Measurements from ENCODE around the gene COL4A2.

Gene COL4A2

DNA sequence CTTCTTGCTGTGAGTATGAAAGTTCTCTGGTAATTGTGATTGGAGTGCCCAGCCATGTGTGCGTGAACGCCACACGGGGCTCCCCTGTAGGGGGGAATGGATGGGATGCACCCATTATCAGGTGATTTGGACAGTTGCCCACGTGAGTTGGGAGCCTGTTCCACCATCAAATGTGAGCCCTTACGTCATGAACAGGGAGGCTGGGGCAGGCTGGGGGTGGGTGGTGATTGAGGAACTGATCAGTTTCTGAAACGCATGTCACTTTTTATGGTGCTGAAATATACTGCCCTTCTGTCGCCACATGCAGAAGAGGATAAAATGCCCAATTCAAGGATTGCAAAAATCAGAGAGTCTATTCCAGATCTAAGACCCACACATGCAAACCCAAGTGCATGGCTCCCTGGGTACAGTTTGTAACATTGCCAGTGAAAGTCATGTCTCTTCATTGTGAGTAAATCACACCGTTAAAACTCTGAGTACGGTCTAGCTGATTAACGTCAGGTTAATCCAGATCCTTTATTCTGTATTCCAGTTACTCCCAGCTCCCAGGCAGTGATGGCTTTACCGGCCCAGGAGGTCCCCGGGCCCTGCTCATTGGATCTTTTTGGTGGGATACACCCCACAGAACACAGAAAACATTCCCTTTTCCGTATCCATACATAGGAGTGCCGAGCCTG lies 164.2 kb downstream of the COL4A2 start:
- no peak overlapping the region for H3K27ac ChIP-seq
- TF ChIP-seq, protein P1, sequence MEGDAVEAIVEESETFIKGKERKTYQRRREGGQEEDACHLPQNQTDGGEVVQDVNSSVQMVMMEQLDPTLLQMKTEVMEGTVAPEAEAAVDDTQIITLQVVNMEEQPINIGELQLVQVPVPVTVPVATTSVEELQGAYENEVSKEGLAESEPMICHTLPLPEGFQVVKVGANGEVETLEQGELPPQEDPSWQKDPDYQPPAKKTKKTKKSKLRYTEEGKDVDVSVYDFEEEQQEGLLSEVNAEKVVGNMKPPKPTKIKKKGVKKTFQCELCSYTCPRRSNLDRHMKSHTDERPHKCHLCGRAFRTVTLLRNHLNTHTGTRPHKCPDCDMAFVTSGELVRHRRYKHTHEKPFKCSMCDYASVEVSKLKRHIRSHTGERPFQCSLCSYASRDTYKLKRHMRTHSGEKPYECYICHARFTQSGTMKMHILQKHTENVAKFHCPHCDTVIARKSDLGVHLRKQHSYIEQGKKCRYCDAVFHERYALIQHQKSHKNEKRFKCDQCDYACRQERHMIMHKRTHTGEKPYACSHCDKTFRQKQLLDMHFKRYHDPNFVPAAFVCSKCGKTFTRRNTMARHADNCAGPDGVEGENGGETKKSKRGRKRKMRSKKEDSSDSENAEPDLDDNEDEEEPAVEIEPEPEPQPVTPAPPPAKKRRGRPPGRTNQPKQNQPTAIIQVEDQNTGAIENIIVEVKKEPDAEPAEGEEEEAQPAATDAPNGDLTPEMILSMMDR (conservative IDR thresholded peaks at IDR 0.05; ENCODE audit: low read depth), result no peak
- DNase-seq (ENCODE audit: low spot score), result no peak
- CTCF ChIA-PET, result no interaction called here
- POLR2A ChIA-PET (ENCODE audit: low non-redundant PET), result interaction anchor here (0.6 kb wide), 1 partner anchor 64 kb away, joined by 3 read pairs; no protein-coding TSS in a partner anchor

DNA sequence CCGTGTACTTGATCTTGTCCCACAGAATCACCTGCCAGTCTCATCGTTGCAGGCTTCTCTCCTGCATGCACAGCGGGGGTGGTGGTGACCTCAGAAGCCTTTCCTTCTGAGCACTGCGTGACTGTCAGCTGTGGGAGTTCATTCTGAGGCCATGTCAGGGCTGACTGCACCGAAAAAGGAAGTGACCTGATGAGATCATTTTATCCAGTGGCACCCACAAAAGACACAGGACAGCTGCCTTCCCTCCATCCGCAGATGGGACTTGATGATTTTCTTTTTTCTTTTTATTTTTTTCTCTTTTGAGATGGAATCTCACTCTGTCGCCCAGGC lies 164.7 kb downstream of the COL4A2 start:
- ChIA-PET CTCF (no interaction called here), POLR2A (ENCODE audit: low non-redundant PET) (interaction anchor here (0.6 kb wide), 1 partner anchor 64 kb away, joined by 3 read pairs; no protein-coding TSS in a partner anchor)
- H3K27ac ChIP-seq, result no peak overlapping the region
- TF ChIP-seq, protein P1 (conservative IDR thresholded peaks at IDR 0.05; ENCODE audit: low read depth), result no peak
- no peak for DNase-seq (ENCODE audit: low spot score)

DNA sequence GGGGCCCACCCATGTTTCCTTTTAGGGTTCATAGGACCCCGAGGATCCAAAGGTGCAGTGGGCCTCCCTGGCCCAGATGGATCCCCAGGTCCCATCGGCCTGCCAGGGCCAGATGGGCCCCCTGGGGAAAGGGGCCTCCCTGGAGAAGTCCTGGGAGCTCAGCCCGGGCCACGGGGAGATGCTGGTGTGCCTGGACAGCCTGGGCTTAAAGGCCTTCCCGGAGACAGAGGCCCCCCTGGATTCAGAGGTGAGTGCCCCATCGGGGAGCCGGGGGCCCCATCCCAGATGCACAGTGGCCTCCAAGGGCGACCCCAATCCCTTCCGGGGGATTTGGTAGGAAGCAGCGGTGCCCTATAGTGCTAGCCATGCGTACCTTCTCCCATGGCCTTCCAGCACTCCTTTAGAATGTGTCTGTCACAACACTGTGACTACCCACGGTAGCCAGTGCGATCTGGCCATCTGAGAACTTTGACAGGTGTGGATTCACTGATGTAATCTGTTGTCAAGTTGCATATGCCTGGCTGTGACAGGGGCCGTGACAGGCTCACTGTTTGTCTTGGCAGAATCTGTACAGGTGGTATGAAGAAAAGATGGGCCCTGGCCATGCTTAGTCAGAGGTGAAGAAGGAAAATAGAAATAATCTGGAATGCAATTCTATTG lies 165.9 kb downstream of the COL4A2 start:
- CTCF ChIA-PET, result no interaction called here
- POLR2A ChIA-PET (ENCODE audit: low non-redundant PET), result no interaction called here
- TF ChIP-seq, protein P1 (conservative IDR thresholded peaks at IDR 0.05; ENCODE audit: low read depth), result no peak
- no peak for DNase-seq (ENCODE audit: low spot score)
- H3K27ac ChIP-seq, result no peak overlapping the region

DNA sequence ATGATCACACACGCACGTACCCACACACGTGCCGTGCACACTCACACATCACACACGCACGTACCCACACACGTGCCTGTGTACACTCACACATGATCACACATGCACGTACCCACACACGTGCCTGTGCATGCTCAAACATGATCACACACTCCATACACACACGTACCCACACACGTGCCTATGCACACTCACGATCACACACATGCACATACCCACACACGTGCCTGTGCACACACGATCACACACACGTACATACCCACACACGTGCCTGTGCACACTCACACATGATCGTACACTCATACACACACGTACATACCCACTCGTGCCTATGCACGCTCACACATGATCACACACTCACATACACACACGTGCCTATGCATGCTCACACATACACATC lies 167.6 kb downstream of the COL4A2 start:
- TF ChIP-seq, protein P1 (conservative IDR thresholded peaks at IDR 0.05; ENCODE audit: low read depth), result no peak
- ChIA-PET CTCF (no interaction called here), POLR2A (ENCODE audit: low non-redundant PET) (no interaction called here)
- DNase-seq (ENCODE audit: low spot score), result no peak
- H3K27ac ChIP-seq, result no peak overlapping the region

DNA sequence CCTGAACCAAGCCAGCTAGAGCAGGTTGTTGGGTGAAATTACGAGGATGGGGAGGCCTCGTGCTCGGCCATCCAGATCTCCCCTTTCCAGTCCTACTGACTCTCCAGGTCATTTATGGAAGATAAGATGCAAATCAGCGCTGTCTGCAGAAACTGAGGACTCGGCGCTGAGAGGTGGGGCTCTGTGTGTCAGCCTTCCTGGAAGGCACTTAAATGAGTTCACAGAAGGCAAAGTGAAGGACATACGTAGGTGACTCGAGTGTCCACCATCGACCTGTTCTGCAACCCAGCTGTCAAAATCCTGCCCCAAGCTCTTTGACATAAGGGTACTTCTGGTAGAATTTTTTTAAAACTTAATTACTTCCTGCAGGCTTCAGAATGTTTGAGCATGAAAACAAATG lies 168.0 kb downstream of the COL4A2 start:
- TF ChIP-seq, protein P1 (conservative IDR thresholded peaks at IDR 0.05; ENCODE audit: low read depth), result no peak
- no peak overlapping the region for H3K27ac ChIP-seq
- no peak for DNase-seq (ENCODE audit: low spot score)
- ChIA-PET POLR2A (ENCODE audit: low non-redundant PET) (no interaction called here), CTCF (no interaction called here)

DNA sequence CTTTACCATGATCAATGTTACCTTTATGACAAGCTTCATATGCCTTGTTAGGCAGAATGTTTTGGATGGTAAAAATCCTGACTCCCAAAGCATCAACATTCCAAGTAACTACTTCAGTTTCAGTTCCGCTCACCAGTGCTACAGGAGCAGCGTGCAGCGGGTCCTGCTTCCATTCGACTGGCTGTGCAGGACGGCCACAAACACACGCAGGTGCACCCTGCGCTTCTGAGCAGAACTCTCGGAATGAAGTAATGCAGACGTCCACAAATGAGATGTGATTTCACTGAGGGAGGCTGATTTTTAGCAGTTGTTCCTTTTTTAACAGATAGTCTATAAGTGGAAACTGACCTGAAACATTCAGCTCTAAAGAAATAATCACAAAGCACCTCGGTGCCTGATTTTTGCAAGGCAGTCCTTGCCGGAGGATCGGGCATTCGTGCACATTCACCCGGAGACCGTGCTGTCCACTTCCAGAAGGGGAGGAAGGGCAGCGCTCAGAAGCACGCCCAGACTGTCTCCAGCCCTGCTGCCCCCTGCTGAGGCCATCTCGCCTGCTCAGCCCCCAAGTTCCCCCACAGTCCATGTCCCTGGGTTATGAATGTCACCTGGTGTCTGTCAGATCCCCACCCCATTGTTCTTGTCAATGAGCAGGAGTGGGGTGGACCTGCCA lies 168.6 kb downstream of the COL4A2 start:
- no peak overlapping the region for H3K27ac ChIP-seq
- no peak for DNase-seq (ENCODE audit: low spot score)
- TF ChIP-seq, protein P1 (conservative IDR thresholded peaks at IDR 0.05; ENCODE audit: low read depth), result no peak
- POLR2A ChIA-PET (ENCODE audit: low non-redundant PET), result no interaction called here
- CTCF ChIA-PET, result no interaction called here

All from RWPE1 (cell line).